IMR-90 (cell line): Measurements from ENCODE around the gene LCK. TPM values are rescaled to one million over a fixed set of nuclear protein-coding genes. Genes with fewer than 3 reads are reported as not detected.

Experiments
- ATAC-seq: fragments of 200-7000 bp; cut with Tn5 transposase; 2 replicates; pipeline ENCODE4 v1.9.1; 2020; ENCODE audit warnings: low read depth, mild to moderate bottlenecking, moderate library complexity
- BruUV-seq: library from RNA; stranded (reverse); fragments of 400-500 nt; replicated peaks from 2 replicates; lab custom pipeline; 2021; lab: Mats Ljungman, UMichigan
- CTCF ChIA-PET: fragments of 300-600 bp; formaldehyde crosslinking; extraction: SDS; loops from one replicate; lab custom pipeline; 2021; ENCODE audit warnings: antibody characterized with exemption; lab: Yijun Ruan, JAX
- POLR2A ChIA-PET: fragments of 300-600 bp; sonication (Branson Sonifier 250); formaldehyde crosslinking; loops from one replicate; lab custom pipeline; 2022; ENCODE audit warnings: antibody characterized with exemption; ENCODE audit not compliant: unreplicated experiment; lab: Charles Lee
- DNase-seq: peaks from one replicate; pipeline ENCODE4 v3.0.0; 2013
- H2AFZ ChIP-seq: replicated peaks from 2 replicates; pipeline ENCODE3; 2013; ENCODE audit warnings: low read length, mild to moderate bottlenecking; ENCODE audit not compliant: poor library complexity
- H2AK5ac ChIP-seq: 2 replicates; pipeline ENCODE4 v1.6.1; 2013; ENCODE audit warnings: low read depth, low read length, inconsistent platforms
- H2AK9ac ChIP-seq: replicated peaks from 2 replicates; pipeline ENCODE3; 2013; ENCODE audit warnings: mild to moderate bottlenecking, low read depth, low read length, moderate library complexity; ENCODE audit not compliant: poor library complexity
- H2BK120ac ChIP-seq: 2 replicates; pipeline ENCODE4 v1.6.1; 2013; ENCODE audit warnings: low read depth, low read length, inconsistent platforms
- H2BK15ac ChIP-seq: 3 replicates; pipeline ENCODE4 v1.6.1; 2013; ENCODE audit warnings: low read depth, low read length, inconsistent platforms
- H2BK20ac ChIP-seq: 2 replicates; pipeline ENCODE4 v1.6.1; 2013; ENCODE audit warnings: low read depth, mild to moderate bottlenecking, inconsistent platforms, low read length, moderate library complexity
- H2BK5ac ChIP-seq: 2 replicates; pipeline ENCODE4 v1.6.1; 2013; ENCODE audit warnings: mild to moderate bottlenecking, low read depth, low read length, inconsistent platforms; ENCODE audit not compliant: poor library complexity, severe bottlenecking
- H3K14ac ChIP-seq: replicated peaks from 2 replicates; pipeline ENCODE4 v1.6.1; 2013; ENCODE audit warnings: low read depth, low read length, inconsistent platforms
- H3K18ac ChIP-seq: 2 replicates; pipeline ENCODE4 v1.6.1; 2013; ENCODE audit warnings: low read depth, low read length, control low read depth
- H3K23ac ChIP-seq: 2 replicates; pipeline ENCODE4 v1.6.1; 2013; ENCODE audit warnings: low read depth, low read length, inconsistent platforms
- H3K27ac ChIP-seq: 2 replicates; pipeline ENCODE4 v1.5.1; 2013; ENCODE audit warnings: mild to moderate bottlenecking, control low read depth, low read length; ENCODE audit not compliant: insufficient read depth
- H3K27me3 ChIP-seq: 2 replicates; pipeline ENCODE4 v1.6.1; 2013; ENCODE audit warnings: low read length; ENCODE audit not compliant: control insufficient read depth, insufficient read depth
- H3K36me3 ChIP-seq: 2 replicates; pipeline ENCODE4 v1.6.1; 2013; ENCODE audit warnings: low read length, mixed read lengths; ENCODE audit not compliant: control insufficient read depth, insufficient read depth
- H3K4ac ChIP-seq: 2 replicates; pipeline ENCODE4 v1.6.1; 2013; ENCODE audit warnings: low read depth, low read length, inconsistent platforms
- H3K4me1 ChIP-seq: 2 replicates; pipeline ENCODE4 v1.6.1; 2013; ENCODE audit warnings: low read length, mixed read lengths; ENCODE audit not compliant: control insufficient read depth, insufficient read depth
- H3K4me2 ChIP-seq: 2 replicates; pipeline ENCODE4 v1.6.1; 2013; ENCODE audit warnings: low read depth, mild to moderate bottlenecking, control low read depth, low read length, moderate library complexity
- H3K4me3 ChIP-seq: 2 replicates; pipeline ENCODE4 v1.5.1; 2013; ENCODE audit warnings: low read depth, mild to moderate bottlenecking, control low read depth, low read length, moderate library complexity; ENCODE audit not compliant: insufficient read depth
- H3K56ac ChIP-seq: 2 replicates; pipeline ENCODE4 v1.6.1; 2013; ENCODE audit warnings: low read length, inconsistent platforms; ENCODE audit not compliant: insufficient read depth; ENCODE audit errors: extremely low read depth
- H3K79me1 ChIP-seq, 2 experiments: 2 replicates each; pipeline ENCODE4 v1.6.1; 2013; ENCODE audit warnings: low read length in 2 of 2, inconsistent platforms in 1 of 2, low read depth in 1 of 2
- H3K9ac ChIP-seq: 2 replicates; pipeline ENCODE4 v1.6.1; 2013; ENCODE audit warnings: low read depth, low read length, control low read depth
- H3K9me1 ChIP-seq: 2 replicates; pipeline ENCODE4 v1.6.1; 2013; ENCODE audit warnings: low read length, inconsistent platforms; ENCODE audit not compliant: insufficient read depth
- H3K9me3 ChIP-seq: 2 replicates; pipeline ENCODE4 v1.6.1; 2013; ENCODE audit warnings: low read length; ENCODE audit not compliant: control insufficient read depth, insufficient read depth
- H4K20me1 ChIP-seq: 2 replicates; pipeline ENCODE4 v1.6.1; 2013; ENCODE audit warnings: low read length, inconsistent platforms; ENCODE audit not compliant: insufficient read depth
- H4K5ac ChIP-seq: 2 replicates; pipeline ENCODE4 v1.6.1; 2013; ENCODE audit warnings: mild to moderate bottlenecking, low read depth, low read length, control low read depth
- H4K8ac ChIP-seq, 2 experiments: 2 replicates each; pipeline ENCODE4 v1.6.1; 2013; ENCODE audit warnings: low read depth in 2 of 2, low read length in 2 of 2, control low read depth in 1 of 2, inconsistent platforms in 1 of 2
- H4K91ac ChIP-seq: 2 replicates; pipeline ENCODE4 v1.6.1; 2013; ENCODE audit warnings: low read depth, low read length, inconsistent platforms; ENCODE audit not compliant: insufficient read depth
- BHLHE40 ChIP-seq: fragments of 150-350 bp; IDR thresholded peaks from 2 replicates; pipeline ENCODE4 v1.6.1; 2016; ENCODE audit warnings: mild to moderate bottlenecking, low read depth, low read length
- CEBPB ChIP-seq: IDR thresholded peaks from 2 replicates; pipeline ENCODE4 v1.6.1; 2012; ENCODE audit warnings: low read depth, low read length, improper control_type of control experiment
- CHD1 ChIP-seq: IDR thresholded peaks from 2 replicates; pipeline ENCODE4 v1.6.1; 2012; ENCODE audit warnings: low read depth, low read length, improper control_type of control experiment
- FOS ChIP-seq: fragments of 150-350 bp; IDR thresholded peaks from 2 replicates; pipeline ENCODE4 v1.6.1; 2016; ENCODE audit warnings: low read depth, low read length
- MAZ ChIP-seq: IDR thresholded peaks from 2 replicates; pipeline ENCODE4 v1.6.1; 2012; ENCODE audit warnings: low read depth, mild to moderate bottlenecking, low read length, improper control_type of control experiment, moderate library complexity, borderline replicate concordance
- MXI1 ChIP-seq: IDR thresholded peaks from 2 replicates; pipeline ENCODE4 v1.6.1; 2012; ENCODE audit warnings: low read depth, mild to moderate bottlenecking, low read length, moderate library complexity, borderline replicate concordance
- NFE2L2 ChIP-seq: fragments of 150-350 bp; IDR thresholded peaks from 2 replicates; pipeline ENCODE4 v1.6.1; 2016; ENCODE audit warnings: low read depth, mild to moderate bottlenecking, low read length
- POLR2A ChIP-seq: IDR thresholded peaks from 2 replicates; pipeline ENCODE4 v1.6.1; 2012; ENCODE audit warnings: mild to moderate bottlenecking, low read depth, low read length
- RCOR1 ChIP-seq: IDR thresholded peaks from 2 replicates; pipeline ENCODE4 v1.6.1; 2012; ENCODE audit warnings: mild to moderate bottlenecking, low read length, improper control_type of control experiment; ENCODE audit not compliant: insufficient replicate concordance
- RFX5 ChIP-seq: IDR thresholded peaks from 2 replicates; pipeline ENCODE4 v1.8.0; 2012; ENCODE audit warnings: low read depth, mild to moderate bottlenecking, low read length, moderate library complexity
- WGBS, 2 experiments: methylation state at CpG; one replicate each; pipeline versions ENCODE4 v1.1.5 to v1.1.7; 2013; ENCODE audit warnings: missing lambda C conversion rate in 2 of 2; ENCODE audit not compliant: insufficient read length in 1 of 2; ENCODE audit errors: extremely low coverage in 2 of 2; 5-methylcytosine and 5-hydroxymethylcytosine counted together
- dilution Hi-C: fragments of 300-500 bp; cut with HindIII; formaldehyde crosslinking; loops from one replicate; pipeline ENCODE4 v1.14.3; 2018; ENCODE audit warnings: low sequenced_read_pairs; ENCODE audit not compliant: unreplicated experiment
- in situ Hi-C: fragments of 300-500 bp; cut with MboI; formaldehyde crosslinking; loops from 3 replicates; pipeline ENCODE4 v1.14.3; 2019; ENCODE audit warnings: low sequenced_read_pairs, inconsistent platforms, mixed read lengths
- intact Hi-C: fragments of 100-400 bp; cut with micrococcal nuclease; formaldehyde crosslinking; loops from 2 replicates; pipeline ENCODE4 v1.10.0; 2022
- polyA plus RNA-seq, 3 experiments: library from polyadenylated mRNA; depleted of rRNA; stranded (reverse); fragments of >200 nt; gene quantifications; 2 replicates each; pipeline ENCODE4 v1.2.3, GENCODE V29; 2012; ENCODE audit warnings: low replicate concordance in 1 of 3
- total RNA-seq: library from RNA; depleted of rRNA; stranded (reverse); fragments of >200 nt; gene quantifications from 2 replicates; pipeline ENCODE4 v1.2.3, GENCODE V29; 2012
- TF ChIP-seq, protein P1 (sequence below): fragments of 150-350 bp; IDR thresholded peaks from 2 replicates; pipeline ENCODE4 v1.6.1; 2016; ENCODE audit warnings: low read depth, mild to moderate bottlenecking, low read length, moderate library complexity, borderline replicate concordance

LCK gene
- total and polyA plus RNA-seq, 2 of the 4 experiments (the other 2 are of a cell fraction): not detected

DNA sequence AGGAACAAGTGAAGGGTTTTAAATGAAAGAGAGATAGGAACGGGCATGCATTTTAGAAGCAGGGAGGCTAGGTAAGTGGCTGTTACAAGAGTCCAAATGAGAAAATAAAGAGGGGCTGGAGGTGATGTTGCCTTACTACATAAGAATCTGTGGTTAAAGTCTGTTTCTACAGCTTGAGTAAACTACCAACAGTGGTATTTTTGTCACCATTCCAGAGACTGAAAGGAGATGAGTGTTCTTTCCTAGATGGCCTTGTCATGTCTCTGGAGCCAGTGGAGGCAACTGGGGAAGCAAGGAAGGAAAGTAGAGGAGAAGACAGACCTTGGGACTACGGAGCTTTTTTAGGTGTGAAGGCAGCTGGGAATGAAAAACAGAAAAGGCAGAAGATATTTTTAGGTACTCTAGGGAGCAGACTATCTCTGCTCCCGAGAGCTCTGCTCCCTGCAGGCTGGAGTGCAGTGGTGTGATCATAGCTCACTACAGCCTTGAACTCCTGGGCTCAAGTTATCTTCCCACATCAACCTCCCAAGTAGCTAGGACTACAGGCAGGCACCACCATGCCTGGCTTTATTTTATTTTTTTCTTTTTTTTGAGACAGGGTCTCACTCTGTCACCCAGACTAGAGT lies 53.0 kb downstream of the LCK start:
- intact Hi-C loops: no loop called here
- Histone ChIP-seq H3K27ac (no peak overlapping the region), H3K79me1 (peaks cover 40 to 71% of the 10 kb centered on the region in 2 experiments), H3K9me1 (peaks cover 6% of the 10 kb centered on the region; the same call in 1 of the 2 replicates), H2BK5ac (peak overlapping the region; percentile 38), H2BK20ac (no peak overlapping the region), H4K5ac (no peak overlapping the region), H2BK120ac (no peak overlapping the region), H3K9me3 (no peaks in the 10 kb centered on the region; the same call in 1 of the 2 replicates), H2AFZ (no peak overlapping the region), H3K56ac (no peak overlapping the region), H3K4me2 (no peak overlapping the region; the same call in 1 of the 2 replicates), H3K4me3 (no peak overlapping the region), H3K4ac (no peak overlapping the region), H3K4me1 (peaks cover 3% of the 10 kb centered on the region; the same call in 1 of the 2 replicates), H3K27me3 (no peaks in the 10 kb centered on the region), H2AK9ac (no peak overlapping the region), H4K8ac (no peak overlapping the region), H4K20me1 (peaks cover 18% of the 10 kb centered on the region; the same call in 1 of the 2 replicates), H3K9ac (no peak overlapping the region), H3K14ac (no peak overlapping the region), H4K91ac (no peak overlapping the region), H3K23ac (no peak overlapping the region), H2AK5ac (no peak overlapping the region), H2BK15ac (no peak overlapping the region), H3K18ac (no peak overlapping the region), H3K36me3 (peaks cover 27% of the 10 kb centered on the region)
- TF ChIP-seq RCOR1 (no peak), NFE2L2 (no peak), POLR2A (no peak), MXI1 (no peak), CHD1 (no peak), CEBPB (no peak), MAZ (no peak), FOS (no peak), BHLHE40 (no peak), RFX5 (no peak)
- TF ChIP-seq, protein P1, sequence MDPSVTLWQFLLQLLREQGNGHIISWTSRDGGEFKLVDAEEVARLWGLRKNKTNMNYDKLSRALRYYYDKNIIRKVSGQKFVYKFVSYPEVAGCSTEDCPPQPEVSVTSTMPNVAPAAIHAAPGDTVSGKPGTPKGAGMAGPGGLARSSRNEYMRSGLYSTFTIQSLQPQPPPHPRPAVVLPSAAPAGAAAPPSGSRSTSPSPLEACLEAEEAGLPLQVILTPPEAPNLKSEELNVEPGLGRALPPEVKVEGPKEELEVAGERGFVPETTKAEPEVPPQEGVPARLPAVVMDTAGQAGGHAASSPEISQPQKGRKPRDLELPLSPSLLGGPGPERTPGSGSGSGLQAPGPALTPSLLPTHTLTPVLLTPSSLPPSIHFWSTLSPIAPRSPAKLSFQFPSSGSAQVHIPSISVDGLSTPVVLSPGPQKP: no peak
- ChIA-PET POLR2A (no interaction called here), CTCF (no interaction called here)
- no TSS peak for BruUV-seq
- peak; percentile 76 for ATAC-seq
- 94% methylated on average over 3 of the region's 3 CpGs; no CpG with 5 or more reads in 1 of the 2 experiments for WGBS, 2 experiments
- DNase-seq: peak; percentile 74
- dilution Hi-C loops: no loop called here
- in situ Hi-C loops: no loop called here
